Mesothelial cell of epicardium (in vitro differentiated cells): Measurements from ENCODE around the gene QSOX1. TPM values are rescaled to one million over a fixed set of nuclear protein-coding genes. Genes with fewer than 3 reads are reported as not detected.

Source experiments
- DNase-seq, 2 experiments: peaks; one replicate each; pipeline ENCODE4 v3.0.0; 2021; ENCODE audit warnings: low spot score in 2 of 2; ENCODE audit not compliant: unreplicated experiment in 2 of 2
- H3K27ac Mint-ChIP-seq: 2 replicates; pipeline ENCODE4 v1.8.0; 2021; ENCODE audit warnings: mixed read lengths
- H3K27me3 Mint-ChIP-seq: 2 replicates; pipeline ENCODE4 v1.8.0; 2021; ENCODE audit warnings: low read depth, mixed read lengths
- H3K36me3 Mint-ChIP-seq: 2 replicates; pipeline ENCODE4 v1.8.0; 2021; ENCODE audit warnings: mixed read lengths
- H3K4me1 Mint-ChIP-seq: 2 replicates; pipeline ENCODE4 v1.8.0; 2021; ENCODE audit warnings: mixed read lengths
- H3K4me3 Mint-ChIP-seq: 2 replicates; pipeline ENCODE4 v1.8.0; 2021; ENCODE audit warnings: mild to moderate bottlenecking, moderate library complexity, mixed read lengths
- H3K9me3 Mint-ChIP-seq: 2 replicates; pipeline ENCODE4 v1.8.0; 2021; ENCODE audit warnings: mixed read lengths
- CTCF ChIP-seq: fragments of 200-600 bp; sonication (generic); IDR thresholded peaks from one replicate; pipeline ENCODE4 v1.5.0; 2021; ENCODE audit warnings: antibody characterized with exemption; ENCODE audit not compliant: unreplicated experiment
- total RNA-seq: library from RNA; stranded (reverse); gene quantifications from 3 replicates; pipeline ENCODE4 v1.2.1, GENCODE V29; 2021

QSOX1 gene
- total RNA-seq, 1 donor from 2014 or later: 70.6 TPM

DNA sequence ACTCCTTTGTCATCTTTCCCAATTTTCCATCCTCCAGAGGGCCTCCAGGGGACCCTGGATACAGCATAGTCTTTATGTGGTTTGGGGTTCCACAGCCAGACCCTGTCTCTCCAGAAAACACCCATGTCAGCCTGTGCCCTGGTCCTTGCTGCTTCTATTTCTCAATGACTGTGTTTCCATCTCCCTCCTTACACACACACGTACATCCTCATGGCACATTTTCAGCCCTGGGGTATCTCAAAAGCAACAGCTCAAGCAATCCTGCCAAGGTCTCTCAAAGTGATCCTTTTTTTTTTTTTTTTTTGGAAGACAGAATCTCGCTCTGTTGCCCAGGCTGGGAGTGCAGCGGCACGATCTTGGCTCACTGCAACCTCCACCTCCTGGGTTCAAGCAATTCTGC is 22.3 kb downstream of the QSOX1 start:
- Mint-ChIP-seq H3K36me3 (peaks cover 4% of the 10 kb centered on the region), H3K9me3 (no peaks in the 10 kb centered on the region), H3K27ac (no peak overlapping the region), H3K4me3 (no peak overlapping the region), H3K4me1 (no peaks in the 10 kb centered on the region), H3K27me3 (no peaks in the 10 kb centered on the region)
- no peak for TF ChIP-seq CTCF
- DNase-seq: no peak

- H3K27ac Mint-ChIP-seq: no peak overlapping the region
- no peak overlapping the region for H3K4me3 Mint-ChIP-seq
- no peak for DNase-seq
- H3K27me3 Mint-ChIP-seq: no peaks in the 10 kb centered on the region
- no peak for TF ChIP-seq CTCF
- no peaks in the 10 kb centered on the region for H3K4me1 Mint-ChIP-seq
- H3K9me3 Mint-ChIP-seq: no peaks in the 10 kb centered on the region
- H3K36me3 Mint-ChIP-seq: peaks cover 6% of the 10 kb centered on the region
Observed at GRCh38 chr1:180177931-180178330, 23.3 kb downstream of the QSOX1 start.

- Mint-ChIP-seq H3K4me3 (no peak overlapping the region), H3K4me1 (no peaks in the 10 kb centered on the region), H3K27ac (no peak overlapping the region), H3K36me3 (peaks cover 3% of the 10 kb centered on the region), H3K9me3 (no peaks in the 10 kb centered on the region), H3K27me3 (no peaks in the 10 kb centered on the region)
- peak in 1 of 2 experiments; percentile 82 for DNase-seq
- peak; percentile 89 for TF ChIP-seq CTCF
Observed at GRCh38 chr1:180178511-180179161, 24.0 kb downstream of the QSOX1 start.

- Mint-ChIP-seq H3K36me3 (peaks cover 6% of the 10 kb centered on the region), H3K27ac (no peak overlapping the region), H3K4me3 (no peak overlapping the region), H3K27me3 (no peaks in the 10 kb centered on the region), H3K4me1 (no peaks in the 10 kb centered on the region), H3K9me3 (no peaks in the 10 kb centered on the region)
- TF ChIP-seq CTCF: no peak
- no peak for DNase-seq
Observed at GRCh38 chr1:180179162-180179957, 24.7 kb downstream of the QSOX1 start.

- H3K4me3 Mint-ChIP-seq: no peak overlapping the region
- peaks cover 9% of the 10 kb centered on the region for H3K36me3 Mint-ChIP-seq
- peak; percentile 62 for TF ChIP-seq CTCF
- H3K27me3 Mint-ChIP-seq: no peaks in the 10 kb centered on the region
- DNase-seq: no peak
- H3K27ac Mint-ChIP-seq: no peak overlapping the region
- no peaks in the 10 kb centered on the region for H3K9me3 Mint-ChIP-seq
- H3K4me1 Mint-ChIP-seq: no peaks in the 10 kb centered on the region
Observed at GRCh38 chr1:180181048-180181447, 26.4 kb downstream of the QSOX1 start.
